DMS114 treated with DMSO at 0.1 percent for 48 hours (cell line): ENCODE results near the gene LRP5.

Source experiments
- DNase-seq: peaks from one replicate; lab custom pipeline; 2025; ENCODE audit not compliant: unreplicated experiment; lab: John Stamatoyannopoulos, UW

LRP5 gene

GRCh38 chr11:68369756-68370155 lies 57.4 kb downstream of the LRP5 start:
- no peak for DNase-seq

GRCh38 chr11:68370211-68371111 lies 58.1 kb downstream of the LRP5 start:
- no peak for DNase-seq

GRCh38 chr11:68371171-68372041 lies 59.0 kb downstream of the LRP5 start:
- DNase-seq = no peak

- DNase-seq = no peak
These were observed 59.7 kb downstream of the LRP5 start for GRCh38 chr11:68372114-68372513.

- DNase-seq = no peak
These were observed 60.2 kb downstream of the LRP5 start for GRCh38 chr11:68372625-68373024.

GRCh38 chr11:68373189-68373814 lies 60.9 kb downstream of the LRP5 start:
- DNase-seq = no peak

- no peak for DNase-seq
These were observed 61.6 kb downstream of the LRP5 start for GRCh38 chr11:68373815-68374501.

- no peak for DNase-seq
These were observed 62.1 kb downstream of the LRP5 start for GRCh38 chr11:68374531-68374930.

GRCh38 chr11:68375337-68375736 lies 62.9 kb downstream of the LRP5 start:
- DNase-seq = no peak

- DNase-seq = no peak
These were observed 63.4 kb downstream of the LRP5 start for GRCh38 chr11:68375766-68376165.

- DNase-seq = no peak
These were observed 65.0 kb downstream of the LRP5 start for GRCh38 chr11:68377389-68377795.

GRCh38 chr11:68379206-68379605 lies 66.8 kb downstream of the LRP5 start:
- no peak for DNase-seq

GRCh38 chr11:68380786-68381622 lies 68.6 kb downstream of the LRP5 start:
- no peak for DNase-seq

- no peak for DNase-seq
These were observed 69.3 kb downstream of the LRP5 start for GRCh38 chr11:68381716-68382115.

- no peak for DNase-seq
These were observed 70.1 kb downstream of the LRP5 start for GRCh38 chr11:68382358-68382998.

- DNase-seq = peak; percentile 85
These were observed 71.6 kb downstream of the LRP5 start for GRCh38 chr11:68383976-68384501.

GRCh38 chr11:68384530-68385081 lies 72.2 kb downstream of the LRP5 start:
- DNase-seq = no peak

- DNase-seq = no peak
These were observed 72.7 kb downstream of the LRP5 start for GRCh38 chr11:68385128-68385527.
